Kidney tubule cell (primary cell): ENCODE measurements around the gene SERPINB1.
"Not testable (repeated sequence)": the region's sequence is repeated elsewhere in the genome, so short reads cannot be mapped to it uniquely, and the experiment has no call there.

Experiments used
- DNase-seq: peaks from one replicate; pipeline ENCODE4 v3.0.0-alpha.2; 2018; ENCODE audit warnings: low spot score

SERPINB1 gene

DNA sequence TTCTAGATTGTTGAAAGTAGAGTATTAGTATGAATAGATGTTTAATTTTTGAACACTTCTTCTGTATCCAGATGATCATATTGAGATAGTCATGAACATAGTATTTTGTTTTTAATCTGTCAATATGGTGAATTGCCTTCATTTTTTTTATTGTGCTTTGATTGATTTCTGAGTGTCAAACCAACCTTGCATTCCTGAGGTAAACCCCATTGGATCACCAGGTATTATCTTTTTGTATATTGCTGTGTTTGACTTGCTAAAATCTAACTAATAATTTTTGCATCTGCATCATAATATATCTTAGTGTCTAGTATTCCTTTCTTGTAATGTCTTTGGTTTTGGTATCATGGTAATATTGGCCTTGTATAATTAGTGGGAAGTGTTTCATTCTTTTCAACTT, 25.5 kb downstream of the SERPINB1 start:
- DNase-seq: no peak

- DNase-seq: no peak
These were observed 29.0 kb downstream of the SERPINB1 start for GRCh38 chr6:2812695-2813094.

GRCh38 chr6:2810092-2810671, 31.5 kb downstream of the SERPINB1 start:
- DNase-seq: peak; percentile 97

GRCh38 chr6:2809015-2809414, 32.6 kb downstream of the SERPINB1 start:
- DNase-seq: no peak

GRCh38 chr6:2807342-2808090, 34.1 kb downstream of the SERPINB1 start:
- DNase-seq: peak; percentile 45

DNA sequence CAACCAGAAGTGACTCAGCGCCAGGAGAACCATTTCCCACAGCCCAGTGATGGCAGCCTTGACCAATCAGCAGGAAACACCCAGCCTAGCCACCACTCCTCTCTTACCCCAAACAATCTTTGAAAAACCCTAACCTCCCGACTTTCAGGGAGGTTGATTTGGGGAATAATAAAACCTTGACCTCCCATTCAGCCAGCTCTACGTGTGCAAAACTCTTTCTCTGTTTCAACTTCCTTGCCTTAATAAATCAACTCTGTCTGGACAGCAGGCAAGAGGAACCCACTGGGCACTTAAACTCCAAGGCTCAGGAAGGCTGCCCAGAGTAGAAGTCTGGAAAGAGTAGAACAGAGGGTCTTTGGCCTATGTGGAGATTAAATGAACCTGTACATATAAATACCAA, 35.0 kb downstream of the SERPINB1 start:
- no peak for DNase-seq

DNA sequence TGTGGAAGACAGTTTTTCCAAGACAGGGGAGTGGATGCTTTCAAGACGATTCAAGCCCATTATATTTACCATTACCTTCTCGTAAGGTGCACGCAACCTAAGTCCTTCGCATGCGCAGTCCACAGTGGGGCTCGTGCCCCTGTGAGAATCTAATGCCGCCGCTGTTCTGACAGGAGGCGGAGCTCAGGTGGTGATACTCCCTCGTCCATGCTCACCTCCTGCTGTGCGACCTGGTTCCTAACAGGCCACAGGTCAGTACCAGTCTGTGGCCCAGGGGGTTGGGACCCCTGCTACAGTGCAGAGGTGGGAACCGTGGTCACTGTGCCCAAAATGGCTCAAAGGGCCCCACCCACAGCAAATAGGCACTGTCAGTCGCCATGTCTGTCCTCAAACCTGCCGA, 36.6 kb downstream of the SERPINB1 start:
- no peak for DNase-seq

GRCh38 chr6:2804516-2804915, 37.1 kb downstream of the SERPINB1 start:
- DNase-seq: no peak

GRCh38 chr6:2803731-2804429, 37.8 kb downstream of the SERPINB1 start:
- no peak for DNase-seq

DNA sequence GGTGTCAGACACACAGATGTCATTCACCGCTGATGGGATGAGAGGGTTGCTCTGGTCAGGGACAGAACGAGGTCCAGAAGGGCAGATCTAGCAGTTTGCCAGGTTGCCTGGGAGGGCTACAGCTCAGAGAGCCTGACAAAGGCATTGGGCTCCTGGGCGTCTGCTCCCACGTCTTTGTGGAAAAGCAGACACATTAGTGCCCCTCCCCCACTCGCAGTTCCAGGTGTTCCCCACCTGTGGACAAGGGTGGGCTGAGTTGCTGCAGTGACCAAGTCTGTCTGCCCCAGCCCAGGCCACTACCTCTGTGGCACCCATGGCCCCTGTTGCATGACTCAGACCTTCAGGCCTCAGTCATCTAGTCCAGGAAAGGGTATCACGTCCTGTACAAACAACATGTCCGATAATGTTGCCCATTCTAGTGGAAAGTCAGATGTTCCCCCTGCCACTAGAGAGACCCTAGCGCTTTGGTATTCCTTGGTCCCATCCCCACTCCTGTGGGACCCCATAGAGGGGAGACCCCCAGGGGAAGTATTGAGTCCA, 39.1 kb downstream of the SERPINB1 start:
- DNase-seq: no peak

GRCh38 chr6:2801687-2802086, 40.0 kb downstream of the SERPINB1 start:
- DNase-seq: not testable (repeated sequence)

DNA sequence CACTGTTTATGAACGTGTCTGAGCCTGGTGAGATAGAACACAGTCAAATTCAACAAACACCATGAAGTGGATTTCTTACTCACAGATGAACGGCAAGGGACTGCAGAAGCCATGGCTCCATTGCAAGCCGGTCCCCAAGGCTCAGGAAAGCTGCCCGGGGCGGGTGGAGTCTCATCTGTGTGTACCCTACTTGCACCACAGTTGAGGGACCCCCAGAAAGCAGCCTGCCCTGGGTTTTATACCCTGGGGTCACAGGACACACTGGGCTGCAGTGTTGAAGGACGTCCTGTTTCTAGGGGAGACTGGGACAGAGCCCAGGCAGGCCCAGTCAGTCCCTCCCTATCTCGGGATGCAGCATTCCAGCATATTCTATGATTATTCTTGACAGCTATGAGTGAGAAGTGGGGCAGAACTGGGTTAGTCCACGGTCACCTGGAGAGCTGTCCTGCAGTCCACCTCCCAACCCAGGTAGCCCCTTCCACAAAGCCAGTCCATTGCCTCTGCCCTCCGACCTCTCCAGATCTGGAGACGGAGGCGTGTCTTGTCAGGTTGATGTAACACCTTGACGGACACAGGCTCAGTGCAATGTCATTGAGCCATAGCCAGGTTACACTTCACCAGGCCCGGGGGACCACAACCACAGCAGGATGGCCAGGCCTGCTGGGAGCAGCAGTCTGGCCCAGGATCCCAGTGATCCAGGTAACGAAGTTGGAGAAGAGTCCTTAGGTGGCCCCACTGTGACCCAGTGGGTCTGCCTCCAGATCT, 40.9 kb downstream of the SERPINB1 start:
- DNase-seq: no peak

DNA sequence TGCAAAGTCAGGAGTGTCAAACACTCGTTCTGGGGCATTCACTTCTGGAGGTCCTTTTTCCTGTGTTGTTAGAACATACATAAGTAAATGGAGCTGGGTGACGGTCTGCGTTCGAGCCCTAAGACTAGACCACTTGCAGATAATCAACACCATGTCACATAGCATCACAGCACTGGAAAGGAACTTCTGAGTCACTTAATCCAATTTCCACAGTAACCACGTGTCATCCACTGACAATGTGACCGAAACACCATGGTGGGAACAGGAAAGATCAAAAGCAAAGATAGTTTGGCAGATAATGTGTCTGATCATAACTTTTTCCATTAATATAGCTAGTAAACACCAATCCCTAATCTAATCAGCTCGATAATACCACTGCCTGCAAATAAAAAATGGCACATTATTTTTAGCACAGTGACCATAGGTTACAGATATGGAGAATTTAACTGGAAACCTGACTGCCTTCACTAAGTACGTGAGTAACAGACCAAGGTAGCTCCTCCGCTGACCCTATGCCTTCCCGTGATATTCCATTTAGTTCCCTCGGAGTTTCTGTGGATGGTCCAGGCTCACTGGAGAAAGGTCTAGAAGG, 41.6 kb downstream of the SERPINB1 start:
- peak; percentile 32 for DNase-seq

DNA sequence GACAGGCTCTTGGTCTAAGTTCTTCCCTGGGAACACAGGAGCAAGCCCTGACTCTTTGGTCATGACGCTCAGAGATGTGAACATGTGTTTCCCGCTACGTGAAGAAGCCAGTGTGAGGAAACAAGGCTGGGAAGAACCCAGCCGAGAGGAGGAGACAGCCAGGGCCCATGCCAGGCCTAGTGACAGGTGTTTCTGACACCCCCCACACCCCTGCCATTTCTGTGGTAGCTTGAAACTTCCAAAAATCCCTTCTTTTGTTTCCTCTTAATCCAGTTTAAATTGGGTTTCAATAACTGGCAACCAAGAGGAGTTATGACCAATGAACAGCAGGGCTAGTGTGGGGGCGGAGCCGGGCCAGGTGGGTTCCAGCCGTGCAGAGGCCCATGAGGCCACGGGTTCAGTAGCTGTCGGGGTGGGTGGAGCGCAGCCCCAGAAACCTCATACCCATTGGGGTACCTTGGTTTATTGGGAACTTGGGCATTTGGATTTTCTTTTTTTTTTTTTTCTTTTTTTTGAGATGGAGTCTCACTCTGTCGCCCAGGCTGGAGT, 43.0 kb downstream of the SERPINB1 start:
- DNase-seq: no peak

GRCh38 chr6:2797564-2798031, 44.1 kb downstream of the SERPINB1 start:
- DNase-seq: peak; percentile 31

DNA sequence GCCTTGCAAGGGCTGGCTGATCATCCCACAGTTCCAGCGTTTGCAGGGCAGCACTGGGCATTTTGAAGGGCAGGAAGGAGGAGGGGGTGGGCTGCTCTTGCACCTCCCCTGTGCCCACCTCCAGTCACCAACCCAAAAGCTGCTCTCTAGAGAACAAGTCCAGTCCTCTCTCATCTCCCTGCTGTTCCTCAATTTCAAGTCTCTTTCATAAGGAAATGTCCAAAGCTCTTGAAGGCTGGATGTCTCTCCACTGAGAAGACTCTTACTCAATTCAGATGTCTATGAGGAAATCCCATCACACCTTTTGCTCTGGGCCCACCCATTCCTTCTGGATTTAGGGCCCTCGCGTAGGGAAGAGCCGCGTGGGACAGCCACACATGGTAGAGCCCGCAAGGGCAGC, 44.8 kb downstream of the SERPINB1 start:
- no peak for DNase-seq

DNA sequence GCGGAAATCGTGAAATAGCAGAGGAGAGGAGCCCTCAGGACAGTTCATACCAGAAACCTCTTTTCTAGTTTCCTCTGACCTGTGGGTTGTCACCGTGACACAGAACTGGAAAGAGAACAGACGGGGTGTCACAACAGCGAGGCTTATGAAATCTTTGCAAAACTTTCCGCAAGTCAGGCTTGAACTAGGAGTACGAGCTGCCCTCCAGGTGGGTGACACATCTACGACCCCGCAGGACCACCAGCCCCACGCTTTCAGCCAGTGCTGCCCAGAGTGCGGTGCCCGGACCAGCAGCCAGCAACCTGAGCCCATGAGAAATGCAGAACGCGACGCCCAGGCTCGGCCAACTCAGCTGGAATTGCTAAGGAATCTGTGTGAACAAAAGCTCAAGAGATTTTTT, 45.7 kb downstream of the SERPINB1 start:
- DNase-seq: no peak

GRCh38 chr6:2795162-2795561, 46.5 kb downstream of the SERPINB1 start:
- no peak for DNase-seq

- peak; percentile 60 for DNase-seq
These were observed 47.4 kb downstream of the SERPINB1 start for GRCh38 chr6:2794171-2794730.

- no peak for DNase-seq
These were observed 48.0 kb downstream of the SERPINB1 start for GRCh38 chr6:2793534-2794151.
